GM18520 (cell line): ENCODE measurements around the gene PLS3.
A peak's percentile ranks its signal among the peaks of the same experiment; 100 is the strongest.
"Not testable (repeated sequence)": the region's sequence is repeated elsewhere in the genome, so short reads cannot be mapped to it uniquely, and the experiment has no call there.

Source experiments
- ATAC-seq: cut with Tn5 transposase; IDR thresholded peaks from one replicate; pipeline ENCODE4 v1.9.1; 2021; ENCODE audit not compliant: unreplicated experiment

PLS3 gene

DNA sequence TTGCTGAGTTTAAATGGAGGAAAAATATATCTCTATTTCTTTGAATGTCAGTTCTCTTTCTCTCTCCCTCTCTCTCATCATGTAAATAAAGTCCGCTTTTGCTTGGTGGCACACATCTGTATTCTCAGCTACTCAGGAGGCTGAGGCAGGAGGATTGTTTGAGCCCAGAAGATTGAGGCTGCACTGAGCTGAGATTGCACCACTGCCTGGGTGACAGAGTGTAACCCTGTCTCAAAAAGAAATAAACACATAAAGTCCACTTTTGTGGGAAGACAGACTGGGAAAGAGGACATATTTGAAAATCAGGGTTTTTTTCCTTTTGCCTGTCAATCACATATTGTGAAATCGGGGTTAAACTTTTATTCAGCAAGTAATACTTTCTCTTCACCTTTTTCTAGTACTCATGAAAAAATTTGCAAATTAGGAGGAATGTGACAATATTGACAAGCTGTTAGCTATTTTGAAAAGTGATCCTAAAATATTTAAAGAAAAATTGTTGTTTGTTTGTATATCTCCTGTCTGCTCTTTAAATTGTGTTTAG, 42.6 kb downstream of the PLS3 start:
- no peak for ATAC-seq

DNA sequence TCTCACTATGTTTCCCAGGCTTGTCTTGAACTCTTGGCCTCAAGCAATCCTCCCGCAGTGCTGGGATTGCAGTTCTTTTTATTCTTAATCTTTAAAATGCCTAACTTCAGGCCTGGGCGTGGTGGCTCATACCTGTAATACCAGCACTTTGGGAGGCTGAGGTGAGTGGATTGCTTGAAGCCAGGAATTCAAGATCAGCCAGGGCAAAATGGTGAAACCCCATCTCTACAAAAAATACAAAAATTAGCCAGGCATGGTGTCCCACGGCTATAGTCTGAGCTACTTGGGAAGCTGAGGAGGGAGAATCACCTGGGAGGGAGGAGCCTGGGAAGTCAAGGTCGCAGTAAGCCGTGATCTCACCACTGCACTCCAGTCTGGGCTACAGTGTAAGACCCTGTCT, 45.9 kb downstream of the PLS3 start:
- ATAC-seq: no peak

DNA sequence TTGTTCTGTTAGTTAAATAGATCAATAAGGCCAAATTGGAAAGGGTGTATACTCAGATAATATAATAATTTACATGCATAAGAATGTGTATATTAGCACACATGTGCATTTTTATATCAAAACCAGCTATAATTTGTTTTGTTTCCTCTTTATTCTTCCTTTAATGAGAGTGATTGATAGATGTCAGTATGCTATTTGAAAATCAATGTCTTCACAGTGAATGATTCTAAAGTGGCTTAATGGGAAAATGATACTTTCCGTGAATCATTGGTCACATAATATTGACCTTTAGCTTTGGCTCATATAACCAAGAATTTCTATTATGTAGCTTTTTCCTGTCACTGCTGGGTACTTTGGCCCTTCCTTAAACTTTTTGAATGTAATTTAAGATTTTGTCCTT, 48.6 kb downstream of the PLS3 start:
- ATAC-seq: no peak

DNA sequence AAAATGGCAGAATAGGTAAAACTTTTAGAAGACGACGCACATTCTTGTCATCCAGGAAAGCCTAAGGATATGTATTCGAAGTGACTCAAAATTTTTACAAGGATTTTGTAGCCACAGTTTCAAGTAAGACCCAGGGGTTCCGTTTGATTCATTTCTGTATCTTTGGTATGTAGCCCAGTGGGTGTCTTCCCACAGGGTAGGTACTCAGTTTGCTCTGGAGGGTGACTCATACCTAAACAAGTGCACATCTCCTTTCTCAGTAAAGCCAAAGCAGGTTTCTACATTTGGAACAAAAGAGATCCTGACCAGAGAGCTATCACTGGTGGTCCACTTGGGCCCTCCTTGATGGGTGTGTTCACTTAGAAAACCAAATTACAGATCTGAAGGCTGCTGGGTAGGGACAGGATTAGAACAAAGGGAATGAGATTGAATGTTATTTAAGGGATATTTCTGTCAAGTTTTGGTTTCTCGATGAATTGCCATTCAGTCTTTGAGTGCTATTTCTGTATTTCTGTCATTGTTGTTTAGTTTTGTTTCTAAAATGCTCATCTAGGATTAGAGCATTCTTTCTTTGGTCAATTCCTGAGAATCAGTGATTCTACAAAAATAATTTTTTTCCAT, 56.1 kb downstream of the PLS3 start:
- ATAC-seq: peak; percentile 97

DNA sequence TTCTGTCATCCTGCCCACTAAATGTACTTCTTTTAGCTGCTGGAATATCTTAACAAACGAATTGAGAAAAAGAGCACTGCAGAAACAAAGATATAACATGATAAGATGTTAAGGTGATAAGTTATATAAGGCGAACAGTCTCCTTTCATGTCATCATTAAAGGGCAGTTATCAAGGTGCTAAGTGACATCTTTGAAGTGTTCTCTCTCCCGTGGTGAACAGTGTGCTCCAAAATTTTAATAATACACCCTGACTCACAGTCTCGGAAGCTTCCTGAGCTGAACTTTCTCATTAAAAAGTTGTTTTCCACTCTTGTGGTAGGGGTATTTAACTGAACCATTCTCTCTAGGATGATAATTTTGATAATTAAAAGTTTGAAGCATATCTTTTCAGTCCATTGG, 61.6 kb downstream of the PLS3 start:
- no peak for ATAC-seq

DNA sequence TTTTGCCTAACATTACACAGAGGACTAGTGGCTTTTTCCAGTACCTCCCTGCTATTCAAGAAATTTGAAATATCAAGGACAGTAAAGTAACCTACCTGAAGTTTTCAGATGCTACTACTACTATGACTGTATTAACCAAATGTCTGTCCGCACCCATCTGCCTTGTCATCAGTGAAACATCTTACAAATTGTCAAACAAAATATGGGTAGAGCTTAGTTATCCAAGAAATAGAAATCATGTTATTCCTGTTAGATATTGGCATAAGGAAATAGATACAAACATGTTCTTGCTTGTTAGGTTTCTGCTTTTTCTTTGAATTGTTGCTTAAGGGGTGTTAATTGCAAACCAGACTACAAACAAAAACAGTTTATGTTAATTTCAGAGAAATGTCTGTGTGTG, 63.9 kb downstream of the PLS3 start:
- no peak for ATAC-seq

DNA sequence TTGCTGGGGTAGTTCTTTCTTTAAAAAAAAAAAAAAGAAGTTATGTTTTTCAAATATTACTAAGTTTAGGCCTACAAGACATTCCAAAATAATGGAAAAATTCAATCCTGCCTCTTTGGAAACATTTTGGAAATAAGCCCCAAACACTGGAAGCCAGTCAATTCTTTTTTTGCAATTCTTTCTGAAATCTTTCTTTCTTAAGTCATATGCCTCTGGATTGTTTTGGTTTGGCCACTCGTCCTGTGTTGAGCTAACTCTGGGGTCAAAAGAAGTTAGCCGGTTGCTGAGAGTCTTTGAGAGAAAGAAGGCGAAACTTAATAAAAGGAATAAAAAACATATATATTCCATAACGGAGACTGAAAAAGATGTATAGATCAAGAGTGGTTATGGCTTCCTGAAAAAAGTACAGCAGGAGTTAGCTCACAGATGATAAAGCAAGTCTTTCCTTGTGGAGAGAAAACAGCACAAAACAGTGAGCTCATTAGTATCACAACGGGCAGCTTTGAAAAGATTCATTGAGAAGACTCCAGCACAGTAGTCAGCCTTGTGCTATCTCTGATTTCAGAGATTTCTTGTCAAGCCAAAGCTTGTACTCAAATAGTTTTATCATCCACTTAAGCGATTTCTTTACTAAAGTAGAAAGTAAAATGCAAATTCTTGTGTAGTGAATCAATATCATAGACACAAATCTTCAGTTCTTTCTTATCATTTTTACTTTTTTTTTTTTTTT, 64.8 kb downstream of the PLS3 start:
- no peak for ATAC-seq

DNA sequence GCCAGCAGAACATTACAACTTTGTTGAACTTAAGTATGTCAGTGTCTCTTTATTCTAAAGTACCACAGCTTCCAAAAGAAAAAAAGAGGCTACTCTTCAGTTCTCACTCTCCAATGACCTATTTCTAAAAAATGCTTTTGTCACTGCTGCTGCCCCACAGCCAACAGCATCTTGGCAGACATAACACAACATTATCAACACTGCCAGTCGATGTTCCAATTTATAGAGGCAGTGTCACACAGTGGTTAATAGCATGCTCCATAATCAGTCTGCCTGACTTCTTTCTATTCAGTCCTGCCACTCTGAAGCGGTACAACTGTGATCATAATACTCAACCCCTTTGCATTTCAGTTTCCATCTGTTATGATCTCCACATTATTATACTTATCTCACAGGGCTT, 69.2 kb downstream of the PLS3 start:
- no peak for ATAC-seq

DNA sequence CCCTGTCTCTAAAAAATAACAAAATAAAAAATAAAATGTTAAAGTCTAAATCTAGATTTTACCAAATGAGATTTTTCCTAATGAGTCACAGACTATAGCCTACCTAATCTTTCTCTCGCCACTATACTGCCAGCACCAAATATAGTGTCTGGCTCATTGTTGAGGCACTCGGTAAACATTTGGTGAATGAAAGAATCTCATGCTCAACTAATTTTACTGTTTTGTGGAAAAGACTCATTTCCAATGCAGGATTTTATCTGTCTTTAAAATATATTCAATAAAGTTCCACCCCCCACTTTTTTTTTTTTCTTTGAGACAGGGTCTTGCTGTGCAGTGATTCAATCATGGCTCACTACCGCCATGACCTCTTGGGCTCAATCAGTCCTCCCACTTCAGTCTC, 71.5 kb downstream of the PLS3 start:
- ATAC-seq: no peak

DNA sequence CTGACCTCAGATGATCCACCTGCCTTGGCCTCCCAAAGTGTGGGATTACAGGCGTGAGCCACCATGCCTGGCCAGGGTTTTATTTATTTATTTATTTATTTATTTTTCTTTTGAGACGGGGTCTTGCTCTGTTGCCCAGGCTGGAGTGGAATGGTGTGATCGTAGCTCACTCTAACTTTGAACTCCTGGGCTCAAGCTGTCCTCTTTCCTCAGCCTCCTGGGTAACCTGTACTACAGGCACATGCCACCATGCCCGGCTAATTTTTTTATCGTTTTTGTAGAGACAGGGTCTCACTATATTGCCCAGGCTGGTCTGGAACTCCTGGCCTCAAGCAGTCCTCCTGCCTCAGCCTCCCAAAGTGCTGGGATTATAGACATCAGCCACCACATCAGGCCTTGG, 72.4 kb downstream of the PLS3 start:
- ATAC-seq: not testable (repeated sequence)

DNA sequence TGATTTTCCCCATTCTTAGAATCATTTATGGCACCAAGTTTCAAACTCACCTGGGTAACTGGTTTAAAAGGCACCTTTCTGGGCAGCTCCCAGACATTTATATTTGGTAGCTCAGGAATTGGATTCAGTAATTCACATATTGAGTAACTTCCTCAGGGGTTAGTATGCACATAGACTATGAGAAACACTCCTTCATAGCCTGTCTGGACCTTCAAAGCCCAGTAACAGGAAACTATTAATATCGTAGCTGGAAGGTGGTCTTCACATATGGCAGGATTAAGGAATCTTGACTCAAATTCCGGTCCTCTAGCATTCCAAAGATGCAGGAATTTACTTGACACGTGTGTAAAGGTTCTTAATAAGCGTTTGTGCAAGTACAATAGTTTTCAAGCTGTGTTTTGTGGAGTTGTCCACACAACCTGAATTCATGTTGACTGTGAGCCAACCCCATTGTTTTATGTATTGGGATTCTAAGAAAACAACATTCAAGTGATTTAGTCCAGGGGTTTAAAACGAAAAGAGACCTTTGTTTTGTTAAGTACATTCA, 78.4 kb downstream of the PLS3 start:
- no peak for ATAC-seq

DNA sequence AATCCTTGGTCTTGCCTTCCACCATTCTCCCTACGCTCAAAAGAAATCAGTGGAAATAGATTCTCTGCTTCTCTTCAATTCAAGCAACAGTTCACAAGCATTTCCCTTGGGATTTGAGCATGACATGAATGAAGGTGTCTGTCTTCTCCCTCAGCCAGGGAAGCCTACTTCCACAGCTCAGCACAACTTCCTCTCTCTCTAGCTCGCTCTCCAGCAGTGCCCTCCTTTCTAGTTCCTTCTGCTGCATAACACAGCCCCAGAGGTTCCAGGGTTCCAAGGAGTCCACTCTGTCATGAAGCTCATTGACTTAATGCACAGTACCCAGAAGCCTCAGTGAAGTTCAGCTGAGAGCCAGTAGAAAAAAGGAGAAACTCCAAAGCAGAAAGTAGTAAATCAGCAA, 81.3 kb downstream of the PLS3 start:
- no peak for ATAC-seq

DNA sequence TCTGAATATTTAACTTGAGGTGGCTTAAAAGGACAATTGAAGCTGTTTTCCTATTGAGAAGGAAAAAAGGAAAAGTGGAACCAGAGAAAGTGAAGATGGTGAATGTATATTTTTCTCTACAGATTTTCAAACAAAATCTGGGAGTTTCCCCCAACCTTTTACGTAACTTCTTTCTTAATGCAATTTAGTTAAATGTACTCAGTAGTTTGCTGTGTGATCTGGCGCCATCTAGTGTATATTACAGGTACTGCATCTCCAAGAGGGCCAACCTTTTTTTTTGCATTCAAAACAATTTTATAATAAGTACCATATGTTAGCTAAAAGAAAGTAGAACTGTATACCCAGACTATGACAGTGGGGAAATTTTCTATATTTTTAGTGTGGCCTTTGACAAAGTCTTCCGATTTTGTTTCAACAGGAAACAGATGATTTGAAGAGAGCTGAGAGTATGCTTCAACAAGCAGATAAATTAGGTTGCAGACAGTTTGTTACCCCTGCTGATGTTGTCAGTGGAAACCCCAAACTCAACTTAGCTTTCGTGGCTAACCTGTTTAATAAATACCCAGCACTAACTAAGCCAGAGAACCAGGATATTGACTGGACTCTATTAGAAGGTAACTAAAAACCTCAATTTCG, 82.0 kb downstream of the PLS3 start:
- no peak for ATAC-seq

DNA sequence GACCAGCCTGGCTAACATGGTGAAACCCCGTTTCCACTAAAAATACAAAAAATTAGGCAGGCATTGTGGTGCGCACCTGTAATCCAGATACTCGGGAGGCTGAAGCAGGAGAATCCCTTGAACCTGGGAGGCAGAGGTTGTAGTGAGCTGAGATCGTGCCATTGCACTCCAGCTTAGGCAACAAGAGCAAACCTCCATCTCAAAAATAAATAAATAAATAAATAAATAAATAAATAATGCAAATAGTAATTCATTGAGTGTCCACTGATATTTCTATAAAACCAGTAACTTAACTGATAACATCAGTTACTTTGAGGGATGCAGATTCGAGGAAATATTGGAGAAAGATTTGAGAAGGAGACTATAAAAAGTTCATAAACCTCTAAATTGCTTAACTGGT, 83.4 kb downstream of the PLS3 start:
- not testable (repeated sequence) for ATAC-seq

DNA sequence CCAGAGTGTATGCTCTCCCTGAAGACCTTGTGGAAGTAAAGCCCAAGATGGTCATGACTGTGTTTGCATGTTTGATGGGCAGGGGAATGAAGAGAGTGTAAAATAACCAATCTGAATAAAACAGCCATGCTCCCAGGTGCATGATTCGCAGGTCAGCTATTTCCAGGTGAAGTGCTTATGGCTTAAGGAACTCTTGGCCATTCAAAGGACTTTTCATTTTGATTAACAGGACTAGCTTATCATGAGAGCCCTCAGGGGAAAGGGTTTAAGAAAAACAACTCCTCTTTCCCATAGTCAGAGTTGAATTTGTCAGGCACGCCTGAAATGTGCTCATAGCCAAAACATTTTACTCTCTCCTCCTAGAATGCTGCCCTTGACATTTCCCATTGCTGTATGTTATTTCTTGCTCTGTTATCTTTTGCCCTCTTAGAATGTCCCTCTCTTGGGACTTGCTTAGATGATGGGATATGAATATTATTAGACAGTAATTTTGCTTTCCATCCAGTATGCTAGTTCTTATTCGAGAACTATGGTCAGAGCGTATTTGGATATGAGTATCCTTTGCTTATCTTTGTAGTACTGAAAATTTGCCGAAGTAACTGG, 88.6 kb downstream of the PLS3 start:
- no peak for ATAC-seq

DNA sequence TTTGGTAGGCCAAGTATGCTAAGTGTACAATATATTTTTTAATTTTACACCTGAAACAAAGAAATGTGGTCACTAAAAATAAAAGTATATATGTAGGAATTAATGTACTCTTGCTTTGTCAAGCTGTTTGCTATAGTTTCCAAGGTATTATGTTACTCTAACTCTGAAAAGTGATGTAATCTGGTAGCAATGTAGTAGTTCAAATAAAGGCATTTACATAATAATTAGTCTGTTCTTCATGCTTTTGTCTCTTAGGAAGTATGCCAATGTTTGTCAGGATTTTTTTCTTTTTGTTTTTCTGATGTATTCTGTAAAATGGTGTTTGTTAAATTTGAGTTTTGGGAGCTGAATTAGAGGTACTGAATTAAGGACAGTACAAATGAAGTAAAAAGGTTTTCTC, 89.5 kb downstream of the PLS3 start:
- ATAC-seq: no peak

DNA sequence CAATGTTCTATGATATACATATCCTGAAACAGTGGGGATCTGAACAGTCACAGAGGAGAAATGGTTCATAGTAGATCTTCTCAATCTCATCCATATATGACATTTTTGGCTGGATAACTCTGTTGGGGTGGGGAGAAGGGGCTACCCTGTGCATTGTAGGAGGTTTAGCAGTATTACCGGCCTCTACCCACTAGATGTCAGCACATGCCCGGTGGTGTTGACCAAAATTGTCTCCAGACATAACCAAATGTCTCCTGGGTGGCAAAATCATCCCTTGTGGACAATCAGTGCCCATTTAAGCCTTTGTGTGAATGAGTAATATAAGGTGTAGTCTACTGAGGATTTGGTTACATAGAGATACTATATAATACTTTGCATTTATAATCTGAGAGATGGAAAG, 89.9 kb downstream of the PLS3 start:
- no peak for ATAC-seq

DNA sequence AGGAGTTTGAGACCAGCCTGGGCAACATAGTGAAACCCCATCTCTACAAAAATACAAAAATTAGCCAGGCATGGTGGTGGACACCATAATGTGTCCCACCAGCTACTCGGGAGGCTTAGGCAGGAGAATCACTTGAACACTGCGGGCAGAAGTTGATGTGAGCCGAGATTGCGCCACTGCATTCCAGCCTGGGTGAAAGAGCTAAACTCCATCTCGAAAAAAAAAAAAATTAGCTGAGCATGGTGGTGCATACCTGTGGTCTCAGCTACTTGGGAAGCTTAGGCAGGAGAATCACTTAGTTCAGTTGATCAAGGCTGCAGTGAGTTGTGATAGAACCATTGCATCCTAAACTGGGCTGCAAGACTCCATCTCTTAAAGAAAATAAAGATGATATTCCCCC, 91.2 kb downstream of the PLS3 start:
- no peak for ATAC-seq

DNA sequence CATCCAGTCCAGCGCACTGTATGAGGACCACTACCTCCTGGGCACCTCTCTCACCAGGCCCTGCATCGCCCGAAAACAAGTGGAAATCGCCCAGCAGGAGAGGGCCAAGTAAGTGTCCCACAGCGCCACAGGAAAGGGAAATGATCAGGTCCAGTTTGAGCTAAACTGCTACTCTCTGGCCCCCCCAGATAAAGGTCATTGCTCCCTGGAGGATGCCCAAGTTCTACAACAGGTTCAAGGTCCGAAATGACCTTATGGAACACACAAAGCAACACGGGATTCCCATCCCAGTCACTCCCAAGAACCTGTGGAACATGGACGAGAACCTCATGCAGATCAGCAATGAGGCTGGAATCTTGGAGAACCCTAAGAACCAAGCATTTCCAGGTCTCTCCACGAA, 104.1 kb downstream of the PLS3 start:
- ATAC-seq: no peak

DNA sequence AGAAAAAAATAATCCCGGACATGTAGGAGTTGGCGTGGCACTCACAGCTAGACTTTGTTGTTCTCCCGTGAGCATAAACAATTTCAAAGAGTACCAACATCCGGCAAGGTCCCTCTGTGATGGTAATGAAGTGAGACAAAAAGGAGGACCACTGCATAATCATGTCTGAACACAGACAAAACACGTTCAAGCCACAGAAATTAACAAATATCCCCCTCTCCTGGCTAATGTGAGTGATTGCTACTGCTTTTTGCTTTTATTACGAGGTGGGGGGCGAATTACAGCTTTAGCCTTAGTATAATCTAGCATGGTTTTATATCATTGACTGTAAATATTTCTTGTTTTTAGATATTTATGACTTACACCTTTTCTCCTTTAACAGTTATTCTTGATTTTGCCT, 118.5 kb downstream of the PLS3 start:
- ATAC-seq: no peak

DNA sequence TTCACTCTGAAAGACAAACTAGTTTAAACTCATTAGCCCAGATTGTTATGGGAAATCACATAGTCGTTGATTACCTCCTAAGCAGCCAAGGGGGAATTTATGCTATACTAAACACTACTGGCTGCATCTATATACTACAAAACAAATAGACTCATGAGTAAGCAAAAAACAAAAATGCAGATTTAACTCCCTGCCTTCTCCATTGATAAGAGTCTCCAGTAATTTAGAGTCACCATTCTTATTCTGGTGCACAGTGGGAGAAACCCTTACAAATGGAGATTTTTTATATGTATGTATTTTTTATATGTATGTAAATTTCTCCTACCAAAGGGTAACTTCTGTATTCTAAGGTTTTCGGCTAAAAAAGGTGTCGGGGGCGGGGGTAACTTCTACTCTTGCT, 126.6 kb downstream of the PLS3 start:
- no peak for ATAC-seq

DNA sequence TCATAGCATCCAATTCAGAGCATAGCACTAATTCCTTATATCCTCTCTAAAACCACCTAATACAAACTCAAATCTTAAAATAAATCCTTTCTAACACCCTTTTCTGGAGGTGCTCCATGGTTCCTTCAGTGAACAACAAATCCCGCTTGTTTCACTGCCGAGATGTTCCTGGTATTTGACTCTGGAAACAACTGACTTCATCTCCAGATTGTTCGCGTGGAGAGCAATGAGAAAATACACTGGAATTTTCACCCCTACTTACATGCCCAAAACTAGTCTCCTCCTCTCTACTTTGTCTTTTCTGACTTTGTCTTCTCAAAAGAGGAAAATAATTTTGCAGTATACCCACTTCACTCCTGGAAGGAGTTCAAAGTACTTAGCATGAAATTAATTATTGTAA, 129.0 kb downstream of the PLS3 start:
- no peak for ATAC-seq
